Measurements from ENCODE around the gene ARHGAP42. TPM values are rescaled to one million over a fixed set of nuclear protein-coding genes. Genes with fewer than 3 reads are reported as not detected.

ARHGAP42 gene
- total and polyA plus RNA-seq, 2 of the 4 experiments (the other 2 are of a cell fraction), result 2.9 to 7.3 TPM

DNA sequence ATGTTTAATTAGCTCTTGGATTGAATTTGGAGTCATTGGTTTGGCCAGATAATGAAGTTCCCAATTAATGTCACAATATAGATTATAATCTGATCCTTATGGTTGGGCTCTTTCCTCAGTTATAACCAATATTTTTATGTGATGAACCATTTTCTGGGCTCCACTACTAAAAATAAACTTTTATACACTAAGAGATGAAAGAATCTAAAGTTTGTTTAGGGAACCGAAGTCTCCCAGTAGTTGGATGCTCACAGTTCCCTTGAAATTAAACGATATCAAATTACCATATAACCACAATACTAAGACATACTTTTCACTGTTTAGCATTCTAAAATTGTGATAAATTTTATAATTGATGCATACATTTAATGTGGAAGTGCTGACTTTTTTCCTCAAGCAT lies 47.0 kb upstream of the ARHGAP42 start:
- ChIA-PET POLR2A (ENCODE audit: unreplicated experiment) (no interaction called here), CTCF (no interaction called here)
- H2AK5ac ChIP-seq (ENCODE audit: low read depth, low read length), result no peak overlapping the region
- in situ Hi-C loops (cut with MboI; ENCODE audit: low sequenced_read_pairs), result no loop called here
- no peak overlapping the region for H4K91ac ChIP-seq (ENCODE audit: insufficient read depth, low read depth, low read length)
- no peak overlapping the region for H2AK9ac ChIP-seq (replicated peaks; ENCODE audit: low read depth, low read length, poor library complexity)
- no peak overlapping the region; the same call in 1 of the 2 replicates for H4K5ac ChIP-seq (ENCODE audit: low read depth, low read length)
- H3K36me3 ChIP-seq (ENCODE audit: control insufficient read depth, insufficient read depth, low read length), result no peaks in the 10 kb centered on the region
- no peaks in the 10 kb centered on the region for H3K27me3 ChIP-seq (ENCODE audit: control insufficient read depth, insufficient read depth, low read length)
- no peak overlapping the region for H2BK15ac ChIP-seq (ENCODE audit: low read depth, low read length)
- H2AFZ ChIP-seq (replicated peaks; ENCODE audit: low read length, poor library complexity), result no peak overlapping the region
- peak; percentile 24; the same call in 1 of the 2 replicates for ATAC-seq (ENCODE audit: low read depth)
- no peak overlapping the region for H3K27ac ChIP-seq (ENCODE audit: insufficient read depth, low read length)
- H3K4me1 ChIP-seq (ENCODE audit: control insufficient read depth, insufficient read depth, low read length), result peaks cover 15% of the 10 kb centered on the region
- H3K79me1 ChIP-seq (ENCODE audit: low read depth in 1 of 2, low read length in 2 of 2), result no peaks in the 10 kb centered on the region
- no peak overlapping the region for H3K9ac ChIP-seq (ENCODE audit: low read depth, low read length)
- WGBS, 2 experiments (ENCODE audit: extremely low coverage in 2 of 2, insufficient read length in 1 of 2), result no CpG with 5 or more reads among the region's 2 CpGs
- no peak overlapping the region for H2BK5ac ChIP-seq (ENCODE audit: low read depth, low read length, poor library complexity, severe bottlenecking)
- dilution Hi-C loops (cut with HindIII; ENCODE audit: low sequenced_read_pairs, unreplicated experiment), result no loop called here
- no peaks in the 10 kb centered on the region for H4K20me1 ChIP-seq (ENCODE audit: insufficient read depth, low read length)
- no peak overlapping the region for H3K4me3 ChIP-seq (ENCODE audit: insufficient read depth, low read depth, low read length)
- H3K23ac ChIP-seq (ENCODE audit: low read depth, low read length), result no peak overlapping the region
- peak; percentile 66 for DNase-seq
- no peak overlapping the region for H3K56ac ChIP-seq (ENCODE audit: extremely low read depth, insufficient read depth, low read length)
- H3K18ac ChIP-seq (ENCODE audit: low read depth, low read length), result peak overlapping the region; percentile 34; the same call in 1 of the 2 replicates
- H3K4me2 ChIP-seq (ENCODE audit: low read depth, low read length), result peak overlapping the region; percentile 30; the same call in 1 of the 2 replicates
- no TSS peak for BruUV-seq (replicated peaks)
- H3K9me3 ChIP-seq (ENCODE audit: control insufficient read depth, insufficient read depth, low read length), result no peaks in the 10 kb centered on the region
- TF ChIP-seq SMC3 (IDR thresholded peaks at IDR 0.05; ENCODE audit: low read depth, low read length) (no peak), POLR2A (IDR thresholded peaks at IDR 0.05; ENCODE audit: low read depth, low read length) (no peak), NFE2L2 (IDR thresholded peaks at IDR 0.05; ENCODE audit: low read depth, low read length) (no peak), FOS (IDR thresholded peaks at IDR 0.05; ENCODE audit: low read depth, low read length) (no peak), MAZ (IDR thresholded peaks at IDR 0.05; ENCODE audit: borderline replicate concordance, low read depth, low read length) (no peak), MXI1 (IDR thresholded peaks at IDR 0.05; ENCODE audit: borderline replicate concordance, low read depth, low read length) (no peak), RAD21 (IDR thresholded peaks at IDR 0.05; ENCODE audit: low read length) (no peak), RCOR1 (IDR thresholded peaks at IDR 0.05; ENCODE audit: insufficient replicate concordance, low read length) (no peak), CEBPB (IDR thresholded peaks at IDR 0.05; ENCODE audit: low read depth, low read length) (no peak), RFX5 (IDR thresholded peaks at IDR 0.05; ENCODE audit: low read depth, low read length) (no peak), CHD1 (IDR thresholded peaks at IDR 0.05; ENCODE audit: low read depth, low read length) (no peak), MAFK (IDR thresholded peaks at IDR 0.05; ENCODE audit: low read depth, low read length) (no peak), BHLHE40 (IDR thresholded peaks at IDR 0.05; ENCODE audit: low read depth, low read length) (no peak)
- TF ChIP-seq, protein P1, sequence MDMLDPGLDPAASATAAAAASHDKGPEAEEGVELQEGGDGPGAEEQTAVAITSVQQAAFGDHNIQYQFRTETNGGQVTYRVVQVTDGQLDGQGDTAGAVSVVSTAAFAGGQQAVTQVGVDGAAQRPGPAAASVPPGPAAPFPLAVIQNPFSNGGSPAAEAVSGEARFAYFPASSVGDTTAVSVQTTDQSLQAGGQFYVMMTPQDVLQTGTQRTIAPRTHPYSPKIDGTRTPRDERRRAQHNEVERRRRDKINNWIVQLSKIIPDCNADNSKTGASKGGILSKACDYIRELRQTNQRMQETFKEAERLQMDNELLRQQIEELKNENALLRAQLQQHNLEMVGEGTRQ (IDR thresholded peaks at IDR 0.05; ENCODE audit: low read depth, low read length), result no peak
- TF ChIP-seq, protein P2, sequence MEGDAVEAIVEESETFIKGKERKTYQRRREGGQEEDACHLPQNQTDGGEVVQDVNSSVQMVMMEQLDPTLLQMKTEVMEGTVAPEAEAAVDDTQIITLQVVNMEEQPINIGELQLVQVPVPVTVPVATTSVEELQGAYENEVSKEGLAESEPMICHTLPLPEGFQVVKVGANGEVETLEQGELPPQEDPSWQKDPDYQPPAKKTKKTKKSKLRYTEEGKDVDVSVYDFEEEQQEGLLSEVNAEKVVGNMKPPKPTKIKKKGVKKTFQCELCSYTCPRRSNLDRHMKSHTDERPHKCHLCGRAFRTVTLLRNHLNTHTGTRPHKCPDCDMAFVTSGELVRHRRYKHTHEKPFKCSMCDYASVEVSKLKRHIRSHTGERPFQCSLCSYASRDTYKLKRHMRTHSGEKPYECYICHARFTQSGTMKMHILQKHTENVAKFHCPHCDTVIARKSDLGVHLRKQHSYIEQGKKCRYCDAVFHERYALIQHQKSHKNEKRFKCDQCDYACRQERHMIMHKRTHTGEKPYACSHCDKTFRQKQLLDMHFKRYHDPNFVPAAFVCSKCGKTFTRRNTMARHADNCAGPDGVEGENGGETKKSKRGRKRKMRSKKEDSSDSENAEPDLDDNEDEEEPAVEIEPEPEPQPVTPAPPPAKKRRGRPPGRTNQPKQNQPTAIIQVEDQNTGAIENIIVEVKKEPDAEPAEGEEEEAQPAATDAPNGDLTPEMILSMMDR (conservative IDR thresholded peaks at IDR 0.05; ENCODE audit: low read depth, low read length), result no peak
- TF ChIP-seq, protein P3, sequence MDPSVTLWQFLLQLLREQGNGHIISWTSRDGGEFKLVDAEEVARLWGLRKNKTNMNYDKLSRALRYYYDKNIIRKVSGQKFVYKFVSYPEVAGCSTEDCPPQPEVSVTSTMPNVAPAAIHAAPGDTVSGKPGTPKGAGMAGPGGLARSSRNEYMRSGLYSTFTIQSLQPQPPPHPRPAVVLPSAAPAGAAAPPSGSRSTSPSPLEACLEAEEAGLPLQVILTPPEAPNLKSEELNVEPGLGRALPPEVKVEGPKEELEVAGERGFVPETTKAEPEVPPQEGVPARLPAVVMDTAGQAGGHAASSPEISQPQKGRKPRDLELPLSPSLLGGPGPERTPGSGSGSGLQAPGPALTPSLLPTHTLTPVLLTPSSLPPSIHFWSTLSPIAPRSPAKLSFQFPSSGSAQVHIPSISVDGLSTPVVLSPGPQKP (IDR thresholded peaks at IDR 0.05; ENCODE audit: borderline replicate concordance, low read depth, low read length), result no peak
- no peak overlapping the region for H2BK120ac ChIP-seq (ENCODE audit: low read depth, low read length)
- H4K8ac ChIP-seq (ENCODE audit: low read depth in 2 of 2, low read length in 2 of 2), result no peak overlapping the region
- H3K4ac ChIP-seq (ENCODE audit: low read depth, low read length), result no peak overlapping the region; the same call in 1 of the 2 replicates
- H2BK20ac ChIP-seq (ENCODE audit: low read depth, low read length), result peak overlapping the region; percentile 5
- H3K14ac ChIP-seq (replicated peaks; ENCODE audit: low read depth, low read length), result no peak overlapping the region
- intact Hi-C loops (cut with micrococcal nuclease), result no loop called here
- peaks cover 6% of the 10 kb centered on the region; the same call in 1 of the 2 replicates for H3K9me1 ChIP-seq (ENCODE audit: insufficient read depth, low read length)

Measured in IMR-90 (cell line).